ENCODE measurements around the gene KCNQ1.

KCNQ1 gene

GRCh38 chr11:2511421-2512369, 66.9 kb downstream of the KCNQ1 start:
- no peak for DNase-seq (ENCODE audit: low read depth)
- in situ Hi-C loops (cut with HindIII; ENCODE audit: low sequenced_read_pairs) = no loop called here
- no peak for TF ChIP-seq CTCF (IDR thresholded peaks at IDR 0.05; ENCODE audit: low read depth, low read length, missing control alignments)
- H3K4me3 ChIP-seq (ENCODE audit: low read depth, low read length) = no peak overlapping the region

GRCh38 chr11:2512431-2513407, 67.9 kb downstream of the KCNQ1 start:
- DNase-seq (ENCODE audit: low read depth) = no peak
- TF ChIP-seq CTCF (IDR thresholded peaks at IDR 0.05; ENCODE audit: low read depth, low read length, missing control alignments) = no peak
- H3K4me3 ChIP-seq (ENCODE audit: low read depth, low read length) = no peak overlapping the region
- in situ Hi-C loops (cut with HindIII; ENCODE audit: low sequenced_read_pairs) = no loop called here

GRCh38 chr11:2513441-2513840, 68.6 kb downstream of the KCNQ1 start:
- no peak overlapping the region for H3K4me3 ChIP-seq (ENCODE audit: low read depth, low read length)
- in situ Hi-C loops (cut with HindIII; ENCODE audit: low sequenced_read_pairs) = no loop called here
- no peak for DNase-seq (ENCODE audit: low read depth)
- no peak for TF ChIP-seq CTCF (IDR thresholded peaks at IDR 0.05; ENCODE audit: low read depth, low read length, missing control alignments)

GRCh38 chr11:2515401-2516275, 70.8 kb downstream of the KCNQ1 start:
- no peak overlapping the region for H3K4me3 ChIP-seq (ENCODE audit: low read depth, low read length)

GRCh38 chr11:2516276-2517015, 71.6 kb downstream of the KCNQ1 start:
- no peak for TF ChIP-seq CTCF (IDR thresholded peaks at IDR 0.05; ENCODE audit: low read depth, low read length, missing control alignments)
- no peak for DNase-seq (ENCODE audit: low read depth)
- in situ Hi-C loops (cut with HindIII; ENCODE audit: low sequenced_read_pairs) = no loop called here

More at GRCh38 chr11:2515401-2516275, 70.8 kb downstream of the KCNQ1 start:
- no peak for DNase-seq (ENCODE audit: low read depth)
- TF ChIP-seq CTCF (IDR thresholded peaks at IDR 0.05; ENCODE audit: low read depth, low read length, missing control alignments) = no peak
- in situ Hi-C loops (cut with HindIII; ENCODE audit: low sequenced_read_pairs) = no loop called here

More at GRCh38 chr11:2516276-2517015, 71.6 kb downstream of the KCNQ1 start:
- no peak overlapping the region for H3K4me3 ChIP-seq (ENCODE audit: low read depth, low read length)

All from astrocyte of the cerebellum (primary cell).